Measurements from ENCODE around the gene S1PR1.
"Not testable (repeated sequence)": the region's sequence is repeated elsewhere in the genome, so short reads cannot be mapped to it uniquely, and the experiment has no call there.

Gene S1PR1

GRCh38 chr1:101236516-101237228, at the start of gene S1PR1:
S1PR1 (plus strand) TSS chr1:101237019; CDS start chr1:101238985, 1,966 bp downstream.
- DNase-seq = peak in 38 of 56 donors; percentile 6 to 71 (median 28)

GRCh38 chr1:101187297-101187696, 49.5 kb upstream of the S1PR1 start:
- no peak for DNase-seq

GRCh38 chr1:101188331-101188730, 48.5 kb upstream of the S1PR1 start:
- no peak for DNase-seq

GRCh38 chr1:101188968-101189367, 47.9 kb upstream of the S1PR1 start:
- not testable (repeated sequence) for DNase-seq

- DNase-seq = no peak
These were observed 46.4 kb upstream of the S1PR1 start for GRCh38 chr1:101190441-101190840.

GRCh38 chr1:101191049-101191448, 45.8 kb upstream of the S1PR1 start:
- no peak for DNase-seq

GRCh38 chr1:101193733-101194169, 43.1 kb upstream of the S1PR1 start:
- DNase-seq = no peak

- DNase-seq = no peak
These were observed 42.1 kb upstream of the S1PR1 start for GRCh38 chr1:101194746-101195145.

GRCh38 chr1:101196668-101197067, 40.2 kb upstream of the S1PR1 start:
- DNase-seq = no peak

- DNase-seq = no peak
These were observed 37.8 kb upstream of the S1PR1 start for GRCh38 chr1:101198842-101199636.

GRCh38 chr1:101199637-101199982, 37.2 kb upstream of the S1PR1 start:
- DNase-seq = no peak

GRCh38 chr1:101200513-101200912, 36.3 kb upstream of the S1PR1 start:
- no peak for DNase-seq

GRCh38 chr1:101203820-101204540, 32.8 kb upstream of the S1PR1 start:
- peak in 12 of 56 donors; percentile 3 to 49 (median 16) for DNase-seq

GRCh38 chr1:101205457-101205856, 31.4 kb upstream of the S1PR1 start:
- DNase-seq = no peak

- DNase-seq = not testable (repeated sequence)
These were observed 30.7 kb upstream of the S1PR1 start for GRCh38 chr1:101206139-101206538.

- DNase-seq = not testable (repeated sequence)
These were observed 29.5 kb upstream of the S1PR1 start for GRCh38 chr1:101207271-101207670.

GRCh38 chr1:101207891-101208290, 28.9 kb upstream of the S1PR1 start:
- DNase-seq = peak in 28 of 56 donors; percentile 1 to 52 (median 18)

- no peak for DNase-seq
These were observed 21.3 kb upstream of the S1PR1 start for GRCh38 chr1:101215363-101216011.

GRCh38 chr1:101216623-101217022, 20.2 kb upstream of the S1PR1 start:
- DNase-seq = no peak

- DNase-seq = no peak
These were observed 19.7 kb upstream of the S1PR1 start for GRCh38 chr1:101217148-101217547.

- DNase-seq = not testable (repeated sequence)
These were observed 17.9 kb upstream of the S1PR1 start for GRCh38 chr1:101218968-101219367.

All from nucleus accumbens (tissue), 56 donors.